Endothelial cell of umbilical vein (primary cell): ENCODE data around the gene PIK3C3.

Source experiments
- CTCF ChIP-seq, 2 donors: IDR thresholded peaks; 1 replicate in 1 of 2; 2 replicates in 1 of 2; pipeline ENCODE4 v1.5.1; 2011; ENCODE audit warnings: low read length in 2 of 2, mild to moderate bottlenecking in 2 of 2, moderate library complexity in 2 of 2, control low read depth in 1 of 2, inconsistent platforms in 1 of 2, low read depth in 1 of 2; ENCODE audit not compliant: insufficient read depth in 1 of 2; ENCODE audit errors: extremely low read depth in 1 of 2
- EZH2 ChIP-seq: IDR thresholded peaks from 2 replicates; pipeline ENCODE4 v1.6.1; 2012; ENCODE audit warnings: borderline replicate concordance, low read depth, mild to moderate bottlenecking, moderate library complexity, low read length, inconsistent platforms; ENCODE audit not compliant: severe bottlenecking
- FOS ChIP-seq: IDR thresholded peaks from 2 replicates; pipeline ENCODE4 v1.6.1; 2011; ENCODE audit warnings: mild to moderate bottlenecking, low read length, moderate library complexity, borderline replicate concordance; ENCODE audit not compliant: insufficient read depth
- GATA2 ChIP-seq: IDR thresholded peaks from 2 replicates; pipeline ENCODE4 v1.7.0; 2011; ENCODE audit warnings: low read depth, mild to moderate bottlenecking, moderate library complexity, mixed read lengths, low read length; ENCODE audit not compliant: insufficient read length, insufficient read depth
- JUN ChIP-seq: IDR thresholded peaks from 2 replicates; pipeline ENCODE4 v1.6.1; 2011; ENCODE audit warnings: borderline replicate concordance, low read depth; ENCODE audit not compliant: insufficient read length, insufficient read depth
- MAX ChIP-seq: IDR thresholded peaks from 2 replicates; pipeline ENCODE4 v1.6.1; 2011; ENCODE audit not compliant: insufficient read depth, insufficient read length
- MYC ChIP-seq: IDR thresholded peaks from one replicate; pipeline ENCODE4 v1.6.1; 2011; ENCODE audit warnings: mild to moderate bottlenecking, low read depth, low read length
- POLR2A ChIP-seq: IDR thresholded peaks from 2 replicates; pipeline ENCODE4 v1.6.1; 2012; ENCODE audit warnings: low read depth, mild to moderate bottlenecking, control low read depth, low read length
- POLR2AphosphoS5 ChIP-seq: IDR thresholded peaks from 2 replicates; pipeline ENCODE4 v1.6.1; 2012; ENCODE audit warnings: low read depth, mild to moderate bottlenecking, control low read depth, low read length, moderate library complexity; ENCODE audit not compliant: insufficient read depth

- no peak for TF ChIP-seq POLR2AphosphoS5
- TF ChIP-seq CTCF (IDR thresholded peaks at IDR 0.05; ENCODE audit: extremely low read depth in 1 of 2, insufficient read depth in 1 of 2, low read depth in 1 of 2, low read length in 2 of 2): no peak
- no peak for TF ChIP-seq EZH2
- TF ChIP-seq POLR2A: no peak
- TF ChIP-seq MAX: no peak
- no peak for TF ChIP-seq MYC
- TF ChIP-seq FOS: no peak
- TF ChIP-seq JUN: no peak
- no peak for TF ChIP-seq GATA2
Measured at GRCh38 chr18:41933778-41934177, 21.3 kb upstream of the PIK3C3 start.
